ENCODE measurements around the gene AFTPH. TPM values are rescaled to one million over a fixed set of nuclear protein-coding genes. Genes with fewer than 3 reads are reported as not detected.
"Not testable (repeated sequence)": the region's sequence is repeated elsewhere in the genome, so short reads cannot be mapped to it uniquely, and the experiment has no call there.

AFTPH gene
- total and polyA plus RNA-seq, 9 donors: 15.7 to 22.5 (median 17.6) TPM

DNA sequence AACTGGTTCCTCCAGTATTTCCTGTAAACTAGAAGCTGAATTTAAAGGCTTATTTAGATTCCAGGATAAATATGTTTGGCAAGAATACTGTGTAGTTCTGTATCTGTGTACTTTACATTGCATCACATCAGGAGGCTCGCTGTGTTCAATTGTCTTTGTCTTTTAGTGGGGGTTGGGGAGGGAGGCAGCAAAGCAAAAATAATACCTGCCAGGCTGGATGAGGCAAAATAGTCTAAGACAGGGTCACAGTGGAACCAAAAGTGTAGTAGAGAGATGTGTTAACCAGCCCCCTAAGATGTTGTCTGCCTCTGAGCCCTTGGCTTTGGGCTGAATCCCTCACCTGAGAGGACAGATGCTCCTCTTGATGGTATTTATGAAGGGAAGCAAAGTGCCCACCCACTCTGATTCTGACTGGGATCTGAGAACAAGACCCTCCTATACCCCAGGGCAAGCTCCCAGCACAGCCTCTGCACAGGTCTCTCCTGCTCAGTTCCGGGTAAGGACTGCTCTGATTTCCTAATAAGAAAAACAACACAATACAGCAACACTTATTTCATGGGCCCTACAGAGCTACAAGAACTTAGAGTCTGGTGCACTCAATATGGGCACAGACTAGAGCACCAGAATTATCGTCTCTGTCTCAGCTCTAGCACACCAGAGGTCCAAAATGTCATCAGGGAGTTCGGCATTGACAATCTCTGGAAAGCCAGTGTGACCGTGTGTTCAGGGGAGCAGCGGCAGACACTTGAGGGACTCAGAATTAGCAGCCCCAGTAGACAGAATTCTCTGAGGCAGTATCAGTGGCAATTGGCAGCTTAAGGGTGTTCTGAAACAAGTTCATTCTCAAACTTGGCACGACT is 7.2 kb upstream of the AFTPH start:
- DNase-seq: no peak
- Histone ChIP-seq H3K9me3 (replicated peaks; ENCODE audit: control insufficient read depth, low read depth, low read length) (no peaks in the 10 kb centered on the region), H3K27me3 (ENCODE audit: control insufficient read depth, insufficient read depth, low read length) (peaks cover 6% of the 10 kb centered on the region), H3K4me3 (ENCODE audit: low read length) (no peak overlapping the region), H3K36me3 (ENCODE audit: control insufficient read depth, insufficient read depth, low read length) (no peaks in the 10 kb centered on the region), H3K27ac (ENCODE audit: low read length) (no peak overlapping the region), H3K4me1 (ENCODE audit: control insufficient read depth, insufficient read depth, low read length) (no peaks in the 10 kb centered on the region)
- WGBS (ENCODE audit: insufficient coverage): 77% methylated on average over 4 of the region's 7 CpGs

DNA sequence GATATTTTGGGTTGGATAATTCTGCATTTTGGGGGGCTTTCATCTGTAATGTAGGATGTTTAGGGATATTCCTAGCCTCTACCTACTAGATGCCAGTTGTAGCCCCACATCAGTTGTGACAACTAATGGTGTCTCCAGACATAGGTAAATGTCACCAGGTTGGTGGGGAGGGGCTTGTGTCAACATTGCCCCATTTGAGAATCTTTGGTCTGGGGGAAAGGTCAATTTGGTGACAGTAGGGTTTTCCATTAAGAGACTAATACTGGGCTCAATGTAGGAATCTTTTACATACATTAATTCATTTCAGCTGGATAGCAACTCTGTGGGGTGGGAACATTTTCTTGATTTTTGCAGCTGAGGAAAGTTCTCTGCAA is 6.6 kb upstream of the AFTPH start:
- no peaks in the 10 kb centered on the region for H3K4me1 ChIP-seq (ENCODE audit: control insufficient read depth, insufficient read depth, low read length)
- H3K4me3 ChIP-seq (ENCODE audit: low read length): no peak overlapping the region
- no peaks in the 10 kb centered on the region for H3K9me3 ChIP-seq (replicated peaks; ENCODE audit: control insufficient read depth, low read depth, low read length)
- no peak overlapping the region for H3K27ac ChIP-seq (ENCODE audit: low read length)
- H3K36me3 ChIP-seq (ENCODE audit: control insufficient read depth, insufficient read depth, low read length): no peaks in the 10 kb centered on the region
- peaks cover 6% of the 10 kb centered on the region for H3K27me3 ChIP-seq (ENCODE audit: control insufficient read depth, insufficient read depth, low read length)
- DNase-seq: no peak

DNA sequence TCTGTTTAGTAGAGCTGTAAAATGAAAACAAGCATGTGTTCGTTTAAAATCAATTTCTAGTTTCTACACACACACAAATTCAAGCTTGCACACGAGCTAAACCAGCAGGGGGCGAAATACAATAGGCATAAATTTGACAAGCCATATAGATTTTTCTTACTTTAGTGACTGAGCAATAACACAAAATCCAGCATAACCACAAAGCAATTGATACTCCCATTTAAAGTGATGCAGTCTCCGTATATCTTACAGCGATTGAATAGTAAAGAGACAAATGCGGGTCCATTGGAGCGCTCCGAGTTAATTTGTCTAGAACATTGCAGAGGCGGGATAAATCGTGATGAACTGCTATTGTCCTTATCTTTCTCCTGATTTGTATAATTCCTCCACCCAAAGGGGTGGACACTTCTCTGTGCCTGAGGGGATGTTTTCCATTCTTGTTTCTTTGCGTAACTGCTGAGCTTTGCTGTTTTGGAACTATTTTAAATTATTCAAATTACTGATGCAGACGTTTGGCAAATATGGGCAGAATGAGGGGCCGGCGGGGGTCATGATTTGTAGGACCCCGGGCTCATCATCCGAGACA is 1.2 kb upstream of the AFTPH start:
- 3% methylated on average over 6 of the region's 16 CpGs for whole genome bisulfite sequencing (ENCODE audit: insufficient coverage)
- Histone ChIP-seq H3K4me1 (ENCODE audit: control insufficient read depth, insufficient read depth, low read length) (peaks cover 7% of the 10 kb centered on the region), H3K4me3 (ENCODE audit: low read length) (peak overlapping the region; percentile 96), H3K36me3 (ENCODE audit: control insufficient read depth, insufficient read depth, low read length) (no peaks in the 10 kb centered on the region), H3K9me3 (replicated peaks; ENCODE audit: control insufficient read depth, low read depth, low read length) (no peaks in the 10 kb centered on the region), H3K27ac (ENCODE audit: low read length) (peak overlapping the region; percentile 97), H3K27me3 (ENCODE audit: control insufficient read depth, insufficient read depth, low read length) (peaks cover 2% of the 10 kb centered on the region)
- peak; percentile 94 for DNase-seq

DNA sequence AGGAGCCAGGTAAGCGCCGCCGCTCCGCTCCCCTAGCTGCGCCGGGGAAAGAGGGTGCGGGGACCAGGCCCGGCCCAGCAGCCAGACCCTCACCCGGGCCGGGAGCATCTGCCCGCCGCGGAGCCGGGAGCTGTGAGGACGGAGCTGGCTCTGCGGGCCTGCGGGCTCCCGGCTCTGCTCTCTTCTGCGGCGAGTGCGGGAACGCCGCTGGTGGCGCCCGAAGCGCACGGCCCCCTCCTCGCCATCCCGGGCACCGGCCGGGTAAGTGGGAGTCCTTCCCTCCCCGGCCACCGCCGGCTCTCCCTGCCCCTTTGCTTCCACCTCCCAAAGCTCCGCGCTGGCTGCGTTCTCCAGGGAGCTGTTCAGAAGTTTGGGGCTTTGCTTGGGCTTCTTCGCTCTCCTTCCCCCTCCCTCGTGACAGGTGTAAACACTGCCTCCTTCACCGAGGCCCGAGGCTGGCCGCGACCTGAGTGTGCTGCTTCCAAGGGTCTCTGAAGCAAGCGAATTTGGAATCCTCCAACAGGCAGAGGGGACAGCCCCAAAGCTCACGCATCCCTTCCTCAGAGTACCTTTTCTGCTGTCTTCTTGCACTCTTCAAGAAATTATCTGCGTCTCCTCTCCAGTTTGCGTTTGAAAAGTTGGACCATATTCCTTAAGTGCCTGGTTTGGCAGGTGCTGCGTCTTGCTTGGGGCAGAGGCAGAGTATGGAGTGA is 632 bp downstream of the AFTPH start:
- H3K9me3 ChIP-seq (replicated peaks; ENCODE audit: control insufficient read depth, low read depth, low read length): no peaks in the 10 kb centered on the region
- peaks cover 2% of the 10 kb centered on the region for H3K27me3 ChIP-seq (ENCODE audit: control insufficient read depth, insufficient read depth, low read length)
- peaks cover 7% of the 10 kb centered on the region for H3K4me1 ChIP-seq (ENCODE audit: control insufficient read depth, insufficient read depth, low read length)
- peak overlapping the region; percentile 97 for H3K27ac ChIP-seq (ENCODE audit: low read length)
- peak; percentile 54 for DNase-seq
- under 1% methylated on average over 48 of the region's 48 CpGs for WGBS (ENCODE audit: insufficient coverage)
- H3K4me3 ChIP-seq (ENCODE audit: low read length): peak overlapping the region; percentile 96
- H3K36me3 ChIP-seq (ENCODE audit: control insufficient read depth, insufficient read depth, low read length): no peaks in the 10 kb centered on the region

DNA sequence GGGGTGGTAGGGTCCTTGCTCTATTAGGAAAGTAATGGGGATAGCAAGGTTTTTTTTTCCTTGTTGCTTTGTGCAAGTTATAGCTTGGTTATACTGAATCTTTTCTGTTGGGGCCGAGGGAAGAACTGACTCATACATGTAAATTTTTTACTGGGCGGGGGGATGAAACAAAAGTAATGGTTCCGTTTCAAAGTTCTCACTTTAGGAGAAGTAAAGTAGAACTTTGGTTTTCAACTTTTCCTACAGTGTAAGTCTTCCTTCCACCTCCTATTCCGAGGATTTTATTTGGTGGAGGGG is 1.1 kb downstream of the AFTPH start:
- Histone ChIP-seq H3K4me3 (ENCODE audit: low read length) (peak overlapping the region; percentile 96), H3K36me3 (ENCODE audit: control insufficient read depth, insufficient read depth, low read length) (no peaks in the 10 kb centered on the region), H3K27me3 (ENCODE audit: control insufficient read depth, insufficient read depth, low read length) (peaks cover 2% of the 10 kb centered on the region), H3K27ac (ENCODE audit: low read length) (peak overlapping the region; percentile 97), H3K4me1 (ENCODE audit: control insufficient read depth, insufficient read depth, low read length) (peaks cover 7% of the 10 kb centered on the region), H3K9me3 (replicated peaks; ENCODE audit: control insufficient read depth, low read depth, low read length) (no peaks in the 10 kb centered on the region)
- WGBS (ENCODE audit: insufficient coverage): no CpG with 5 or more reads among the region's 4 CpGs
- peak; percentile 67 for DNase-seq

DNA sequence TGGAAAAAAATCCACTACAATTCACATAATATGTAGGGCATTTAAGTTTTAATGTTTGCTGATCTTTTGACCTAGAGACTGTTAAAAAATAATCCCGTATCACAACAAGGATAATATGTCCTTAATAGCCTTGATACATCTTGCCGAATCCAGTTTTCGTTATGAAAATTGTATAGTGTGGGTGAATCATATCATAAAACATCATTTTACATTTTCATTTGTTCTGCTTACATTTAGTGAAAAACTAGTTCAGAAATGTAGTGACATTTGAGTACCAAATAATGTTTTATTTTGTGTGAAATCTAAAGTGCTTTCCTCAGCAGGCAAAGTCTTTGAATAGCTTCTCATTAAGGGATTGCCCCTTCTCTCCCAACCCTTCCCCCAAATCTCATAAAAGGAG is 1.9 kb downstream of the AFTPH start:
- no peak for DNase-seq
- WGBS (ENCODE audit: insufficient coverage): no CpG with 5 or more reads among the region's 3 CpGs
- H3K36me3 ChIP-seq (ENCODE audit: control insufficient read depth, insufficient read depth, low read length): no peaks in the 10 kb centered on the region
- H3K9me3 ChIP-seq (replicated peaks; ENCODE audit: control insufficient read depth, low read depth, low read length): no peaks in the 10 kb centered on the region
- H3K27ac ChIP-seq (ENCODE audit: low read length): no peak overlapping the region
- peaks cover 7% of the 10 kb centered on the region for H3K4me1 ChIP-seq (ENCODE audit: control insufficient read depth, insufficient read depth, low read length)
- H3K4me3 ChIP-seq (ENCODE audit: low read length): no peak overlapping the region
- no peaks in the 10 kb centered on the region for H3K27me3 ChIP-seq (ENCODE audit: control insufficient read depth, insufficient read depth, low read length)

DNA sequence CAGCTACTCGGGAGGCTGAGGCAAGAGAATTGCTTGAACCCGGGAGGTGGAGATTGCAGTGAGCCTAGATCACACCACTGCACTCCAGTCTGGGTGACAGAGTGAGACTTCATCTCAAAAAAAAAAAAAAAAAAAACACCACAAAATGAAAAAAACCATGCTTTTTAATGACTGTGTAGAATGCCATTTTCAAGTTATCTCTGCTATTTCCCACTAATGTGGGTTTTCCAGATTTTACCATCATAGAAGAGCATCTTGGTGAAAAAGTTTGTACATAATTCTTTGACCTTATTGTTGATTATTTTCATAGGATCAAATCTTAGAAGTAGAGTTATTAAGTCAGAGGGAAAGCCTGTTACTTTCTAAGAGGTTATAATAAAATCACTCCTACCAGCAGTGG is 6.8 kb downstream of the AFTPH start:
- not testable (repeated sequence) for H3K36me3 ChIP-seq (ENCODE audit: control insufficient read depth, insufficient read depth, low read length); H3K27ac ChIP-seq (ENCODE audit: low read length); DNase-seq; H3K4me3 ChIP-seq (ENCODE audit: low read length); H3K9me3 ChIP-seq (replicated peaks; ENCODE audit: control insufficient read depth, low read depth, low read length); H3K27me3 ChIP-seq (ENCODE audit: control insufficient read depth, insufficient read depth, low read length); H3K4me1 ChIP-seq (ENCODE audit: control insufficient read depth, insufficient read depth, low read length)
- WGBS (ENCODE audit: insufficient coverage): no CpG with 5 or more reads among the region's 2 CpGs

DNA sequence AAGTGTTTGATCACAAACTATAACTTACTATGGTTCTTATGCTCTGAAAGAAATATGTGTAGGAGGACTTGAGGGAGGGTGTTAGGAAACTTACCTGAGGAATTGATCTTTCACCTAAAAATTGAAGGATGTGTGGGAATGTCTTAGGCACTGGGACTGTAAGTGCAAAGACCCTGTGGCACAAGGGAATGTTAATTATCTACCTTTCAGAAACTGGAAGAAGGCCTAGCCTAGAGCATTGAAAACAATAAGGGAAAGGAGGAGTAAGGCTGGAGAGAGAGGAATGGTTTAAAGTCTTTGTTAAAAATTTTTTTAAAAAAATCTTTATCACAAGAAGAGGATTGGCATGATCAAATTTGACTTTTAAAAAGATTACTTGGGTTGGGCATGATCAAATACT is 7.9 kb downstream of the AFTPH start:
- Histone ChIP-seq H3K4me3 (ENCODE audit: low read length) (no peak overlapping the region), H3K9me3 (replicated peaks; ENCODE audit: control insufficient read depth, low read depth, low read length) (no peaks in the 10 kb centered on the region), H3K27me3 (ENCODE audit: control insufficient read depth, insufficient read depth, low read length) (no peaks in the 10 kb centered on the region), H3K36me3 (ENCODE audit: control insufficient read depth, insufficient read depth, low read length) (no peaks in the 10 kb centered on the region), H3K27ac (ENCODE audit: low read length) (no peak overlapping the region), H3K4me1 (ENCODE audit: control insufficient read depth, insufficient read depth, low read length) (no peaks in the 10 kb centered on the region)
- no peak for DNase-seq

DNA sequence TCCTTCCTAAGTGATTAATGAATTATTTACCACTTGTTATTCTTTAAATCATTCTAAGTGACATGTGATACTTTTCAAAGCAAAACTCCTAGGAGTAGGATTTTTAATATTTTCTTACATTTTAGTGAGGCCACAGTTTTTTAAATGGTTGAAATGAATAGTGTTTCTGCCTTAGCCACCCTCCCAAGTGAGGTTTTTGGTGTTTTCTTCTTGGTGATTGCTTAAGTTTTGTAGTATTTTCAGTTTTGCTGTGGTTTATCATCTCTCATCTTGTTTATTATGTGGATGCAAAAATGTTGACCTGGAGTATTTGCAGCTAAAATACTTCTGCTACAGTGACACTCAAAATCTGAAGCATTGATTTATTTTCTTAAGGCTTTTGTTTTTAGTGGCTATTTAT is 9.8 kb downstream of the AFTPH start:
- Histone ChIP-seq H3K36me3 (ENCODE audit: control insufficient read depth, insufficient read depth, low read length) (no peaks in the 10 kb centered on the region), H3K4me1 (ENCODE audit: control insufficient read depth, insufficient read depth, low read length) (no peaks in the 10 kb centered on the region), H3K9me3 (replicated peaks; ENCODE audit: control insufficient read depth, low read depth, low read length) (no peaks in the 10 kb centered on the region), H3K27ac (ENCODE audit: low read length) (no peak overlapping the region), H3K27me3 (ENCODE audit: control insufficient read depth, insufficient read depth, low read length) (no peaks in the 10 kb centered on the region), H3K4me3 (ENCODE audit: low read length) (no peak overlapping the region)
- DNase-seq: no peak

DNA sequence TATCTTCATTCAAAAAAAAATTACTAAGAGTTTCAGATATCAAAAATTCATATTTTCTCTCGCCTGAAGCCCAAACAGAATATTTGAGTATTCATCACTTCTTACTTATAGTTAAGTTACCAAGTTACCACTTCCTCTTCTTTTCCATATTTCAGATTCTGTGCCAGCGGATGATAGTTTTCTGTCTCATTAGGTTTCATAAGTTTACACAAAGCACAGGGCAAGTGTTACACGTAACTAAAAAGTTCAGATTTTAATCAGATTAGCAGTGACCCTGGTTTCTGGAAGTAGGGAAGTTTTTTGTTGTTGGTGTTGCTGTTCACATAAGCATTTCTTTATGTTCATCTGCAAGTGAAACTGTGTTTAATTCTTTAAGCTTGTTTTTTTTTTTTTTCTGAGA is 10.2 kb downstream of the AFTPH start:
- DNase-seq: peak; percentile 14
- Histone ChIP-seq H3K9me3 (replicated peaks; ENCODE audit: control insufficient read depth, low read depth, low read length) (no peaks in the 10 kb centered on the region), H3K36me3 (ENCODE audit: control insufficient read depth, insufficient read depth, low read length) (no peaks in the 10 kb centered on the region), H3K27me3 (ENCODE audit: control insufficient read depth, insufficient read depth, low read length) (no peaks in the 10 kb centered on the region), H3K4me3 (ENCODE audit: low read length) (no peak overlapping the region), H3K4me1 (ENCODE audit: control insufficient read depth, insufficient read depth, low read length) (no peaks in the 10 kb centered on the region), H3K27ac (ENCODE audit: low read length) (no peak overlapping the region)
- no CpG with 5 or more reads among the region's 3 CpGs for WGBS (ENCODE audit: insufficient coverage)

All from muscle of leg (tissue), 11 donors.